A673 (cell line): ENCODE measurements around the gene ITPA.

Experiments
- CTCF ChIP-seq: fragments of 300-800, 200-600 bp; sonication (generic); conservative IDR thresholded peaks from 2 replicates; pipeline ENCODE4 v1.5.1; 2017; ENCODE audit warnings: low read depth, mild to moderate bottlenecking, antibody characterized with exemption, low read length, moderate library complexity, mixed read lengths
- EZH2 ChIP-seq: fragments of 200-600 bp; sonication (generic); IDR thresholded peaks from 2 replicates; pipeline ENCODE4 v1.6.1; 2017; ENCODE audit warnings: borderline replicate concordance, low read depth, mild to moderate bottlenecking, mixed read lengths, antibody characterized with exemption, low read length; ENCODE audit not compliant: poor library complexity, severe bottlenecking

GRCh38 chr20:3204124-3204794 lies 5.0 kb upstream of the ITPA start, which contains the start of gene DDRGK1:
- TF ChIP-seq CTCF = no peak
- TF ChIP-seq EZH2 = no peak
